ENCODE results near the gene SFXN3. TPM values are rescaled to one million over a fixed set of nuclear protein-coding genes. Genes with fewer than 3 reads are reported as not detected.

Gene SFXN3
- total RNA-seq, 2 donors from 2014 or later: 40.8 to 51.5 TPM

DNA sequence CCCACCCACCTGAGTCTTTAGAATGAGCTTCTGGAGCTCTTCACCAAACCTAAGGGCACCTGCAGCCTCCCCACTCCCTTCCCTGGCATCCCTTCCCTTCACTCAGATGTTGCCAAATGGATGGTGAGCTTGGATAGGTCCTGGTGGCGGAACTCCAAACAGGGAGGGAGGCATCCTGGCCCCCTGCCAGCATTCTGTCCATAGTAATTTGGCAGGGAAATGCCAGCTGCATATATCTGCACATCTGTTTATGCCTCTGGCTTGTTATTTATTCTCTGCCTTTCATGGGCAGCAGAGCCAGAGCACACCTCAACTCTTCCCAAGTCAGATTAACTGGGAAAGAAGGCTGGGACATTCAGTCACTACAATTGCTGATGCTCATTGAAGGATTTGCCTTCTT, 48.8 kb downstream of the SFXN3 start:
- H3K4me1 Mint-ChIP-seq: peaks cover 3% of the 10 kb centered on the region
- H3K27me3 Mint-ChIP-seq: peaks cover 63% of the 10 kb centered on the region
- H3K9me3 ChIP-seq (ENCODE audit: control insufficient read depth, low read length, poor library complexity, severe bottlenecking): no peaks in the 10 kb centered on the region
- H3K4me3 Mint-ChIP-seq: no peak overlapping the region
- ATAC-seq (no peak), DNase-seq (no peak)
- peaks cover 7% of the 10 kb centered on the region for H3K36me3 Mint-ChIP-seq (ENCODE audit: low read depth)
- no peak overlapping the region for H3K27ac Mint-ChIP-seq

GRCh38 chr10:101080933-101081931, 50.2 kb downstream of the SFXN3 start:
- DNase-seq: no peak
- H3K4me3 Mint-ChIP-seq: no peak overlapping the region
- no peaks in the 10 kb centered on the region for H3K4me1 Mint-ChIP-seq
- peaks cover 62% of the 10 kb centered on the region for H3K27me3 Mint-ChIP-seq
- H3K36me3 Mint-ChIP-seq (ENCODE audit: low read depth): peaks cover 7% of the 10 kb centered on the region
- ATAC-seq: no peak
- H3K9me3 ChIP-seq (ENCODE audit: control insufficient read depth, low read length, poor library complexity, severe bottlenecking): no peaks in the 10 kb centered on the region
- H3K27ac Mint-ChIP-seq: no peak overlapping the region

DNA sequence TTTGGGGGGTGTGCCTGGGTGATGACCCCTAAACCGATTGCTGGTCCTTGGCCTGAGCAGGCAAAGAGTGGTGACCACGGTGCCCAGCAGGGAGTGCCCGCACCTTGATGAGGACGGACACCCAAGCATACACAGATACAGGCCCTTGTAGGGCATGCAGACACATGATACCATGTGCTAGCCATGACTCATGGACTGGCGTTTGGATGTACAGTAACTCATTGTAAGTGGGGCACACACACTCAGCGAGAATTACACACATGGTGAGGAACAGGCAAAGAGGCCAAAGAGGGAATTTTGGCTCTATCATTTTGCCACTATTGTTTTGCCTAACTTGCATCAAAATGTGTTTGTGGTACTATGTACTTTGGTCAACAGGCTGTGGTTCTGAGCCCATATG, 54.8 kb downstream of the SFXN3 start:
- no peak for DNase-seq
- H3K9me3 ChIP-seq (ENCODE audit: control insufficient read depth, low read length, poor library complexity, severe bottlenecking): no peaks in the 10 kb centered on the region
- H3K4me3 Mint-ChIP-seq: no peak overlapping the region
- H3K27me3 Mint-ChIP-seq: peaks cover 76% of the 10 kb centered on the region
- peaks cover 2% of the 10 kb centered on the region for H3K36me3 Mint-ChIP-seq (ENCODE audit: low read depth)
- H3K4me1 Mint-ChIP-seq: no peaks in the 10 kb centered on the region
- H3K27ac Mint-ChIP-seq: no peak overlapping the region
- ATAC-seq: no peak

DNA sequence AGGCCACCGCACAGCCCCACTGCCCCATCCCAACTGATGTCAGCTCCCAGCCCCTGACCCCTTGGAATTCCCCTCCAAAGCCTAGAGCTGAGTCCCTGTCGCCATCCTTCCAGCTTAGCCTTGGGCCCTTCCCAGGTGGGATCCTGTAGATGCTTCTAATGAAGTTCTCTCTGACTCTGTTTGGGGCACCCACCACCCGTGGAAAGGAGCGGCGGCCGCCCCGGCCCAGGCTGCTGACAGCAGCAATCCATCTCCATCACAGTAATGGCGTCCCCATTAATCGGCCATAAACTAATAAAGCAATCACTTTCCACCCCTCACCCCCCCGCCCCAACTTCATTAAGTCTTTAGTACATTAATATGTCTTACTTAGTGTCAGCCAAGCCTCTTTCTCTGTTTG, 56.3 kb downstream of the SFXN3 start:
- ATAC-seq (no peak), DNase-seq (no peak)
- H3K4me3 Mint-ChIP-seq: no peak overlapping the region
- H3K27me3 Mint-ChIP-seq: peaks cover 86% of the 10 kb centered on the region
- no peaks in the 10 kb centered on the region for H3K4me1 Mint-ChIP-seq
- H3K36me3 Mint-ChIP-seq (ENCODE audit: low read depth): peaks cover 2% of the 10 kb centered on the region
- no peaks in the 10 kb centered on the region for H3K9me3 ChIP-seq (ENCODE audit: control insufficient read depth, low read length, poor library complexity, severe bottlenecking)
- no peak overlapping the region for H3K27ac Mint-ChIP-seq

DNA sequence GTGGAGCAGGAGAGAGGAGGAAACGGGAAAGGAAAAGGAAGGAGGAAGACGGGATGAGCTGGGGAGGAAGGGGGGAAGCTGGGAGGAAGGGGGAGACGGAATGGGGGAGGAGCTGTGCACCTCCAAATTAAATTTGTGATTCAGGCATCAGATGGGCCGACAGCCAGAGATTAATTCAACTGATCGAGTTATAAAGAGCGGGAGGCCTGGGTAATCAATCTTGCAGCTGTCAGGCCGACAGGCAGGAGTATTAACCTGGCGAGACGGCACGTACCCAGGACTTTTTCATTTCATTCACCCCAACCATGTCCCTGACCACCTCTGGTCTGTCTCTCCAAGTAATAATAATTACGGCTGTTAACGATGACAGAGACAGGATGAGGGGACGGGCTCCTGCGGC, 56.9 kb downstream of the SFXN3 start:
- Mint-ChIP-seq H3K4me3 (no peak overlapping the region), H3K36me3 (ENCODE audit: low read depth) (peaks cover 2% of the 10 kb centered on the region), H3K27ac (no peak overlapping the region), H3K27me3 (peaks cover 87% of the 10 kb centered on the region), H3K4me1 (no peaks in the 10 kb centered on the region)
- ATAC-seq (no peak), DNase-seq (no peak)
- no peaks in the 10 kb centered on the region for H3K9me3 ChIP-seq (ENCODE audit: control insufficient read depth, low read length, poor library complexity, severe bottlenecking)

DNA sequence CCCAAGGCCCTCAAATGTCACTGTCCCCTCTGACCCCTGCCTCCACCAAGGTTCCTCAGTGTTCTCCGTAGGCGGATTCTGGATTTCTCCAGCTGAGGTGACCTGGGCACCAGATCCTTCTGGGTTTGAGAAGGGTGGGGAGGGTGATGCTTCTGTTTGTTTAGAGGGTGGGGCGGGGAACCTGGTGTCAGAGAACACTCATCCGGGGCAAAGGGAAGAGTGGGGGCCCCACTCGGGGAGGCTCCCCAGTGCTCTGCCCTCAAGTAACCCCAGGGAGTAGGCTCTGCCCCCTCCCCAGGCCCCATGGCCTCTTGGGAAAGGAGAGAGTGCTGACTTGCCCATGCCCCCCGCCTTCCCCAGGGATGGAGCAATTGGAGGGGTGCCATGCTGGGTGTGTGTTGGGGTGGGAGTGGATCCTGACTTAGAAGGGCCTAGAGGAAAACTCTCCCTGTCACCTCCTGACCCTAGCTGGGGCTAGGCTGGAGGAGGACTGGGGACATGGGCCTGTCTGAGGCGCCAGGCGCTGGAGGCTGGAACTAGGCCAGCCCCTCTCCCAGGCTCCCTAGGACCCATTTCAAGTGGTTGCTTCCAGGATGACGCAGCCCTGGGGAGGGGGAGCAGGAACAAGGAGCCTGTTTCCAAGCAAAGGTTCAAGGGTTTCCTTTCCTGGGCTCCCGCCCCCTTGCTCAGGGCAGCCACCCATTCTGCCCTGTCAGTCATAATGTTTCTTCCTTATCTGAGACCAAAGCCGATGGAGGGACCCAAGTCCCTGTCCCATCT, 58.7 kb downstream of the SFXN3 start:
- Mint-ChIP-seq H3K4me3 (no peak overlapping the region), H3K4me1 (no peaks in the 10 kb centered on the region), H3K27me3 (peaks cover 85% of the 10 kb centered on the region), H3K27ac (no peak overlapping the region), H3K36me3 (ENCODE audit: low read depth) (no peaks in the 10 kb centered on the region)
- no peak for DNase-seq
- H3K9me3 ChIP-seq (ENCODE audit: control insufficient read depth, low read length, poor library complexity, severe bottlenecking): no peaks in the 10 kb centered on the region
- ATAC-seq: no peak

- Mint-ChIP-seq H3K4me3 (no peak overlapping the region), H3K36me3 (ENCODE audit: low read depth) (no peaks in the 10 kb centered on the region), H3K27me3 (peaks cover 85% of the 10 kb centered on the region), H3K4me1 (peaks cover under 1% of the 10 kb centered on the region), H3K27ac (no peak overlapping the region)
- no peak for DNase-seq
- no peak for ATAC-seq
- no peaks in the 10 kb centered on the region for H3K9me3 ChIP-seq (ENCODE audit: control insufficient read depth, low read length, poor library complexity, severe bottlenecking)
Observed at GRCh38 chr10:101090597-101090996, 59.6 kb downstream of the SFXN3 start.

Other genes starting within 250 kb of the SFXN3 start
- gene SLF2, start 118.3 kb upstream of the SFXN3 start, total RNA-seq: 10 to 100 TPM; 16.8 to 19.3 TPM
- gene SEMA4G, start 61.7 kb upstream of the SFXN3 start, total RNA-seq: 1 to 10 TPM in 1 of 2 donors, under 1 TPM in 1; 0.96 to 2.5 TPM
- 10 to 100 TPM; 30.8 to 39.0 TPM for gene MRPL43, start 43.7 kb upstream of the SFXN3 start, total RNA-seq
- 1 to 10 TPM; 3.8 to 5.7 TPM for gene TWNK, start 43.7 kb upstream of the SFXN3 start, total RNA-seq
- 10 to 100 TPM; 16.0 to 23.4 TPM for gene LZTS2, start 31.4 kb upstream of the SFXN3 start, total RNA-seq
- gene PDZD7, start 105 bp upstream of the SFXN3 start, total RNA-seq: 1 to 10 TPM in 1 of 2 donors, under 1 TPM in 1; 0.65 to 1.1 TPM
- not detected for gene KAZALD1, start 30.8 kb downstream of the SFXN3 start, total RNA-seq
- not detected for gene TLX1, start 100.1 kb downstream of the SFXN3 start, total RNA-seq
- not detected for gene LBX1, start 198.2 kb downstream of the SFXN3 start, total RNA-seq

Measured in T-helper 17 cell (primary cell).